ENCODE results near the gene UBE2Q2. TPM values are rescaled to one million over a fixed set of nuclear protein-coding genes. Genes with fewer than 3 reads are reported as not detected.

Gene UBE2Q2
- total and polyA plus RNA-seq, 9 of the 15 experiments (the other 6 are each of a cell fraction or from before 2014, with no cell fraction given) = 6.2 to 24.0 (median 16.2) TPM

DNA sequence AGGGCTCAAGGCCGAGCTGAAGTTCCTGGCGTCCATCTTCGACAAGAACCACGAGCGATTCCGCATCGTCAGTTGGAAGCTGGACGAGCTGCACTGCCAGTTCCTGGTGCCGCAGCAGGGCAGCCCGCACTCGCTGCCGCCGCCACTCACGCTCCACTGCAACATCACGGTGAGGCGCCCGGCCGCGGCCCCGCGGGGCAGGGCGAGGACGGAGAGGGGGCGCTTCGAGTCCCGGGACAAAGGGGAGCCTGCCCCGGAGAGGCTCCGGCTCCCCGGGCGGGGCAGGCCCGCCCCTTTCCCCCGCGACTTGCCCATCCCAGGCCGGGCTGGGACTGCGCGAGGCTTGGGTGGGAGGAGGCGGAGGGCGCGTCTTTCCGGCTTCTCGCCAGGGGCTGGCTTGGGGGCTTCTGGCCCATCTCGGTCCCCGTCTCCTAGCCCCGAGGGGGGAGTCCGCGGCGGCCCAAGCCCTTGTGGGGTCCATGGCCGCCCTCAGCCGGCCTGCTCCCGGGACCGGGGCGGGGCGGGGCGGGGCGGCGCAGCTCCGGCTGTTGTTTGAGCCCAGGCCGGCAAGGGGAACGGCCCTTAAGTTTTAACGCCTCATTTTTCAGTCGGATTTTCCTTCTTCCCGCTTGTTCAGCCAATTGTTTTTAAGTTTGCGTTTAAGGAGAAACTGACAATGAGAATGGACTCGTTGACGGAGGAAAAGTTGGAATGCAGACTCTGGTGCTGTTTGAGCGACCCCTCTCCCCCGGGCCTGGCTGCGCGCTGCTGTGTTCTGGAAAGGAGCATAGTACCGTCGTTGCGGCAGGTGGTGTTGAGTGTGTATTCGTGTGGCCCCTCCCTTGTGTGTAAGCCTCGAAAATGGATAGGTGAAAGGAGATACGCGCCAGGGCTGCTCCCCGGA lies 683 bp downstream of the UBE2Q2 start (continued):
- TF ChIP-seq ZNF232 (CRISPR knock-in tag; IDR thresholded peaks at IDR 0.05) (0 out of 2 replicates have a peak, but pooled peaks have one; percentile 68), ZNF263 (CRISPR knock-in tag; IDR thresholded peaks at IDR 0.05; ENCODE audit: borderline replicate concordance) (no peak; the same call in 1 of the 2 replicates), FOXK2 (conservative IDR thresholded peaks at IDR 0.05 in 1 of 2, IDR thresholded peaks at IDR 0.05 in 1 of 2; ENCODE audit: low read depth in 2 of 2) (0 out of 4 replicates have a peak, but pooled peaks have one; percentile 18 to 35), FOXK1 (CRISPR knock-in tag; IDR thresholded peaks at IDR 0.05; ENCODE audit: borderline replicate concordance) (no peak), PML (IDR thresholded peaks at IDR 0.05; ENCODE audit: low read length) (0 out of 2 replicates have a peak, but pooled peaks have one; percentile 5), BDP1 (IDR thresholded peaks at IDR 0.05; ENCODE audit: insufficient read depth, insufficient read length) (no peak), PRPF4 (IDR thresholded peaks at IDR 0.05; ENCODE audit: insufficient read depth, low read depth, low read length, poor library complexity, severe bottlenecking) (no peak)
- TF ChIP-seq, protein P1, sequence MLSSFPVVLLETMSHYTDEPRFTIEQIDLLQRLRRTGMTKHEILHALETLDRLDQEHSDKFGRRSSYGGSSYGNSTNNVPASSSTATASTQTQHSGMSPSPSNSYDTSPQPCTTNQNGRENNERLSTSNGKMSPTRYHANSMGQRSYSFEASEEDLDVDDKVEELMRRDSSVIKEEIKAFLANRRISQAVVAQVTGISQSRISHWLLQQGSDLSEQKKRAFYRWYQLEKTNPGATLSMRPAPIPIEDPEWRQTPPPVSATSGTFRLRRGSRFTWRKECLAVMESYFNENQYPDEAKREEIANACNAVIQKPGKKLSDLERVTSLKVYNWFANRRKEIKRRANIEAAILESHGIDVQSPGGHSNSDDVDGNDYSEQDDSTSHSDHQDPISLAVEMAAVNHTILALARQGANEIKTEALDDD (IDR thresholded peaks at IDR 0.05) = no peak

Measured in K562 (cell line).